MCF 10A (cell line): ENCODE data around the gene SEMA5A. TPM values are rescaled to one million over a fixed set of nuclear protein-coding genes. Genes with fewer than 3 reads are reported as not detected.

ENCODE experiments used
- BruUV-seq: library from RNA; stranded (reverse); fragments of 400-500 nt; replicated peaks from 2 replicates; lab custom pipeline; 2021; lab: Mats Ljungman, UMichigan
- CTCF ChIA-PET: fragments of 300-600 bp; sonication (Branson Sonifier 250); formaldehyde crosslinking; extraction: SDS; loops from one replicate; lab custom pipeline; 2021; ENCODE audit warnings: antibody characterized with exemption, inconsistent platforms; lab: Yijun Ruan, JAX
- POLR2A ChIA-PET: fragments of 300-600, 350-650 bp; sonication (Branson Sonifier 250); formaldehyde crosslinking; extraction: SDS; loops from one replicate; lab custom pipeline; 2020; ENCODE audit warnings: antibody characterized with exemption, inconsistent platforms; lab: Yijun Ruan, JAX
- DNase-seq: peaks from one replicate; pipeline ENCODE4 v3.0.0-alpha.2; 2018; ENCODE audit not compliant: unreplicated experiment
- H3K27ac Mint-ChIP-seq: one replicate; pipeline ENCODE4 v1.8.0; 2022; ENCODE audit warnings: mild to moderate bottlenecking, low read depth, mixed read lengths; ENCODE audit not compliant: unreplicated experiment
- H3K27me3 Mint-ChIP-seq: one replicate; pipeline ENCODE4 v1.8.0; 2022; ENCODE audit warnings: mixed read lengths; ENCODE audit not compliant: insufficient read depth, unreplicated experiment
- H3K36me3 Mint-ChIP-seq: one replicate; pipeline ENCODE4 v1.8.0; 2022; ENCODE audit warnings: mild to moderate bottlenecking, moderate library complexity, mixed read lengths; ENCODE audit not compliant: insufficient read depth, unreplicated experiment
- H3K4me1 Mint-ChIP-seq: one replicate; pipeline ENCODE4 v1.8.0; 2022; ENCODE audit warnings: mixed read lengths; ENCODE audit not compliant: insufficient read depth, unreplicated experiment
- H3K4me3 Mint-ChIP-seq: one replicate; pipeline ENCODE4 v1.8.0; 2022; ENCODE audit warnings: mild to moderate bottlenecking, moderate library complexity, mixed read lengths; ENCODE audit not compliant: unreplicated experiment
- H3K9me3 Mint-ChIP-seq: one replicate; pipeline ENCODE4 v1.8.0; 2022; ENCODE audit warnings: mixed read lengths; ENCODE audit not compliant: unreplicated experiment
- intact Hi-C: fragments of 100-400 bp; cut with micrococcal nuclease; formaldehyde crosslinking; loops from 2 replicates; pipeline ENCODE4 v1.14.1; 2022
- total RNA-seq: library from RNA; stranded (reverse); gene quantifications from 2 replicates; pipeline ENCODE4 v1.2.3, GENCODE V29; 2022
- TF ChIP-seq, protein P1 (sequence below): fragments of 200-600 bp; IDR thresholded peaks from one replicate; pipeline ENCODE4 v1.8.0; 2022; ENCODE audit warnings: antibody characterized with exemption, mild to moderate bottlenecking; ENCODE audit not compliant: unreplicated experiment

The SEMA5A gene
- total RNA-seq, 1 experiment from 2014 or later: 1.2 TPM

DNA sequence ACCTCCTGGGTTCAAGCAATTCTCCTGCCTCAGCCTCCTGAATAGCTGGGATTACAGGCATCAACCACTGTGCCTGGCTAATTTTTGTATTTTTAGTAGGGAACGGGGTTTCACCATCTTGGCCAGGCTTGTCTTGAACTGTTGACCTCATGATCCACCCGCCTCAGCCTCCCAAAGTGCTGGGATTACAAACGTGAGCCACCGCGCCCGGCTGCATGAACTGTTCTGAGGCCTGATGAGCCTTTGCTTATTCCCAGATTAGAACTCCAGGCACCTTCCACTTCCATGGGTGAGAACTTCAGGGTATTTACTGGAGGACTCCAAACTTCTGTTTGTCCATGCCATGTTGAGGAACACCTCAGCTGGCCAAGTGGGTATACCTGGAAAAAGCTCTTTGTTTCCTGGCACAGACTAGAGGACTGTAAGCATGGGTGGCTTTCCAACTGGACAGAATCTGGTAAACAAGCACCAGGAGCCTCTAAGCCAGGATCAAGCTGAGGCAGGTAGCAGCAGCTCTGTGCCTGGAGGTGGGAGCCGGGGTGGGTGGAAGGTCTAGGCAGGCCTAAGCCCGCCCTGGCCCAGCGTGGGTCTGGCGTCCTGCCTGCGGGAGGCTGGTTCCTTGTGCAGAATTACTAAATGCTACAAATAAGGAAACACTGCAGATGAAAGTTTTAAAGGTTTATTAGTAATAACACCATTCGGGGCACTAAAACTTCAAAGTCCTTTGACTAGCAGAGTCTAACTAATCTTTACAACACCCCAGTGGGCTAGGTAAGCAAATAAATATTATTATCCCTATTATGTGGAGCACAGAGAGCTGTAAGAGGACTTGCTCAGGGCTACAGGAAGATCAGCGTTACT is 78.4 kb downstream of the SEMA5A start:
- TF ChIP-seq, protein P1, sequence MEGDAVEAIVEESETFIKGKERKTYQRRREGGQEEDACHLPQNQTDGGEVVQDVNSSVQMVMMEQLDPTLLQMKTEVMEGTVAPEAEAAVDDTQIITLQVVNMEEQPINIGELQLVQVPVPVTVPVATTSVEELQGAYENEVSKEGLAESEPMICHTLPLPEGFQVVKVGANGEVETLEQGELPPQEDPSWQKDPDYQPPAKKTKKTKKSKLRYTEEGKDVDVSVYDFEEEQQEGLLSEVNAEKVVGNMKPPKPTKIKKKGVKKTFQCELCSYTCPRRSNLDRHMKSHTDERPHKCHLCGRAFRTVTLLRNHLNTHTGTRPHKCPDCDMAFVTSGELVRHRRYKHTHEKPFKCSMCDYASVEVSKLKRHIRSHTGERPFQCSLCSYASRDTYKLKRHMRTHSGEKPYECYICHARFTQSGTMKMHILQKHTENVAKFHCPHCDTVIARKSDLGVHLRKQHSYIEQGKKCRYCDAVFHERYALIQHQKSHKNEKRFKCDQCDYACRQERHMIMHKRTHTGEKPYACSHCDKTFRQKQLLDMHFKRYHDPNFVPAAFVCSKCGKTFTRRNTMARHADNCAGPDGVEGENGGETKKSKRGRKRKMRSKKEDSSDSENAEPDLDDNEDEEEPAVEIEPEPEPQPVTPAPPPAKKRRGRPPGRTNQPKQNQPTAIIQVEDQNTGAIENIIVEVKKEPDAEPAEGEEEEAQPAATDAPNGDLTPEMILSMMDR: no peak
- Mint-ChIP-seq H3K9me3 (no peaks in the 10 kb centered on the region), H3K27ac (peak overlapping the region; percentile 91), H3K36me3 (no peaks in the 10 kb centered on the region), H3K4me1 (peaks cover 26% of the 10 kb centered on the region), H3K4me3 (no peak overlapping the region), H3K27me3 (no peaks in the 10 kb centered on the region)
- CTCF ChIA-PET: interaction anchor here (0.5 to 1.7 kb wide), 8 partner anchors 9 to 1551 kb away, joined by 3 to 5 read pairs (median 3); no protein-coding TSS in a partner anchor
- POLR2A ChIA-PET: interaction anchor here (0.5 to 2.1 kb wide), 9 partner anchors 9 to 1071 kb away, joined by 3 to 9 read pairs (median 4); no protein-coding TSS in a partner anchor
- peak; percentile 84 for DNase-seq
- BruUV-seq: no TSS peak
- intact Hi-C loops: no loop called here

DNA sequence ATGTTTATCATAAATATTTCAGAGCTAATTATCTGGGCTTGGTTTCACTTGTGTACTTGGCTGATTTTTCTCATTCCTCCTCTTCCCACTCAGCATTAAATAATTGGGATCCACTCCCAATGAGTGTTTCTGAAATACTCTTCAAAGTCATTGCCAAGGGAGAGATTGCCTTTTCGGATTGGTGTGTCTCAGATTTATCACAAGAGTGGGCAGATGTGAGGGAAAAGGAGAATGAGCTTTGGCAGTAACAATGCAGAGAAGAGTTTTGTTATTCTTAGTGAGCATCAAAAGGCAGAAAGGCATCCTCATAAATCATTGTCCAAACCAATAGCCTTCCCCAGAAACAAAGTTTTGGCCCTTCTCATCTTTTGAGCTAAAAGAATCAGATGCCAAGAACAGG is 79.2 kb downstream of the SEMA5A start:
- no peaks in the 10 kb centered on the region for H3K9me3 Mint-ChIP-seq
- ChIA-PET CTCF (interaction anchor here (0.6 to 1.7 kb wide), 6 partner anchors 8 to 1550 kb away, joined by 3 to 4 read pairs (median 3); no protein-coding TSS in a partner anchor), POLR2A (interaction anchor here (0.8 to 2.1 kb wide), 6 partner anchors 8 to 1071 kb away, joined by 3 to 9 read pairs (median 4); no protein-coding TSS in a partner anchor)
- no peak for DNase-seq
- H3K4me3 Mint-ChIP-seq: no peak overlapping the region
- peak overlapping the region; percentile 91 for H3K27ac Mint-ChIP-seq
- H3K4me1 Mint-ChIP-seq: peaks cover 26% of the 10 kb centered on the region
- intact Hi-C loops: no loop called here
- no peaks in the 10 kb centered on the region for H3K27me3 Mint-ChIP-seq
- BruUV-seq: no TSS peak
- no peaks in the 10 kb centered on the region for H3K36me3 Mint-ChIP-seq
- TF ChIP-seq, protein P1: no peak

DNA sequence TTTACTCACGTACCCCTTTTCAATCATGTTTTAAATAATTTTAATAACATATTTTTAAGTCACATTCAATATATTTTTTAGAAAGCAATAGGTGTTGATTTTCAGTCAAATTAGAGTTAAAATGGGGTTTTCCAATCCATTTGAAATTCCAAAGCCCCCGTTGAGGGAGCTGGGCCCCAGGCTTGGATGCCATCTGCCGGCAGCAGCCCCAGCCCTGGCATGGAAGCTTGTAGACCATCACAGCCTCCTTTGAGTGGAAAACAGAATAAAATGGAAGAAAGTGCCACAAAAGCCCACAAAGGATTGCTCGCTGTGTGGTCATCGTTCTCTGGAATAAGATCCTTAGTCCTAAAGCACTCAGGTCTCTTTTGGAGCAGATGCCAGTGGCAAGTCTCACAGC is 81.4 kb downstream of the SEMA5A start:
- Mint-ChIP-seq H3K4me3 (no peak overlapping the region), H3K9me3 (no peaks in the 10 kb centered on the region), H3K27me3 (no peaks in the 10 kb centered on the region), H3K36me3 (no peaks in the 10 kb centered on the region), H3K27ac (no peak overlapping the region), H3K4me1 (peaks cover 20% of the 10 kb centered on the region)
- TF ChIP-seq, protein P1: no peak
- BruUV-seq: no TSS peak
- no peak for DNase-seq
- POLR2A ChIA-PET: no interaction called here
- CTCF ChIA-PET: no interaction called here
- intact Hi-C loops: no loop called here

DNA sequence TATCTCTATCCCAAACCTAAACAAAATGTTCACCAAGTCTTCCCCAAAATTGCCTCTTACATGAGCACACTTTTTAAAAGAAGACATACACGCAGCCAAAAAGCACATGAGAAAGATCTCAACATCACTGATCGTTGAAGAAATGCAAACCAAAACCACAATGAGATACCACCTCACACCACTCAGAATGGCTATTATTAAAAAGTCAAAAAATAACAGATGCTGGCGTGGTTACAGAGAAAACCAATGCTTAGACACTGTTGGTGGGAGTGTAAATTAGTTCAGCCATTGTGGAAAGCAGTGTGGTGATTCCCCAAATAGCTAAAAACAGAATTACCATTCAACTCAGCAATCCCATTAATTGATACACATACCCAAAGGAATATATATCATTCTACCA is 83.8 kb downstream of the SEMA5A start:
- TF ChIP-seq, protein P1: no peak
- no TSS peak for BruUV-seq
- POLR2A ChIA-PET: no interaction called here
- Mint-ChIP-seq H3K27me3 (no peaks in the 10 kb centered on the region), H3K4me3 (no peak overlapping the region), H3K4me1 (peaks cover 11% of the 10 kb centered on the region), H3K9me3 (no peaks in the 10 kb centered on the region), H3K36me3 (no peaks in the 10 kb centered on the region), H3K27ac (no peak overlapping the region)
- CTCF ChIA-PET: no interaction called here
- intact Hi-C loops: no loop called here
- no peak for DNase-seq
